Activated T-helper 1 cell treated with anti-CD3 and anti-CD28 coated beads, Interleukin-12 subunit alpha, Interleukin-12 subunit beta, Interleukin-2, Interleukin-4 antibody, amounts not matched to agents 30 ng/mL and 10 ng/mL and 1 ng/mL, durations not matched to agents 14 hours and 24 hours and 36 hours (primary cell): ENCODE measurements around the gene C16orf74. TPM values are rescaled to one million over a fixed set of nuclear protein-coding genes. Genes with fewer than 3 reads are reported as not detected.

ENCODE experiments used
- DNase-seq: peaks from one replicate; pipeline ENCODE4 v3.0.0; 2021; ENCODE audit warnings: low spot score
- H3K27ac Mint-ChIP-seq: one replicate; pipeline ENCODE4 v1.8.0; 2021; ENCODE audit warnings: mild to moderate bottlenecking, mixed read lengths
- H3K27me3 Mint-ChIP-seq: one replicate; pipeline ENCODE4 v1.8.0; 2022; ENCODE audit warnings: mild to moderate bottlenecking, moderate library complexity, mixed read lengths; ENCODE audit not compliant: insufficient read depth
- H3K36me3 Mint-ChIP-seq: one replicate; pipeline ENCODE4 v1.8.0; 2021; ENCODE audit warnings: low read depth, mixed read lengths
- H3K4me1 Mint-ChIP-seq: one replicate; pipeline ENCODE4 v1.8.0; 2021; ENCODE audit warnings: low read depth, mixed read lengths
- H3K4me3 Mint-ChIP-seq: one replicate; pipeline ENCODE4 v1.8.0; 2021; ENCODE audit warnings: mild to moderate bottlenecking, moderate library complexity, mixed read lengths
- H3K9me3 Mint-ChIP-seq: one replicate; pipeline ENCODE4 v1.8.0; 2021; ENCODE audit warnings: mixed read lengths
- intact Hi-C: fragments of 100-400 bp; cut with micrococcal nuclease; formaldehyde crosslinking; loops from one replicate; pipeline ENCODE4 v1.15.1; 2024
- total RNA-seq: library from RNA; stranded (reverse); gene quantifications from 2 replicates; pipeline ENCODE4 v1.2.3, GENCODE V29; 2022

Gene C16orf74
- total RNA-seq, 1 donor from 2014 or later, result not detected

GRCh38 chr16:85689285-85689949, 61.5 kb downstream of the C16orf74 start:
- H3K27me3 Mint-ChIP-seq, result peaks cover 7% of the 10 kb centered on the region
- no peak for DNase-seq
- peaks cover 8% of the 10 kb centered on the region for H3K4me1 Mint-ChIP-seq
- H3K36me3 Mint-ChIP-seq, result peaks cover 7% of the 10 kb centered on the region
- H3K4me3 Mint-ChIP-seq, result peak overlapping the region; percentile 76
- no peaks in the 10 kb centered on the region for H3K9me3 Mint-ChIP-seq
- intact Hi-C loops, result loop anchor here (1.0 to 5.0 kb wide), 4 partner anchors 79 to 382 kb away; partner anchors contain the start of genes COX4I1 and EMC8
- no peak overlapping the region for H3K27ac Mint-ChIP-seq

GRCh38 chr16:85688586-85689284, 62.2 kb downstream of the C16orf74 start, which contains the start of gene GINS2:
GINS2 (minus strand) TSS chr16:85688954; CDS start chr16:85688898, 56 bp downstream.
- H3K27me3 Mint-ChIP-seq, result peaks cover 7% of the 10 kb centered on the region
- H3K9me3 Mint-ChIP-seq, result no peaks in the 10 kb centered on the region
- peak within 1 kb of the TSS; percentile 86 for H3K4me3 Mint-ChIP-seq
- peak within 1 kb of the TSS; percentile 86 for H3K27ac Mint-ChIP-seq
- peaks cover 8% of the 10 kb centered on the region for H3K36me3 Mint-ChIP-seq
- peaks cover 8% of the 10 kb centered on the region for H3K4me1 Mint-ChIP-seq
- peak; percentile 89 for DNase-seq
- intact Hi-C loops, result loop anchor here (1.0 to 5.0 kb wide), 4 partner anchors 78 to 381 kb away; partner anchors contain the start of genes COX4I1 and EMC8

GRCh38 chr16:85687651-85688471, 63.0 kb downstream of the C16orf74 start:
- intact Hi-C loops, result loop anchor here (2.0 to 5.0 kb wide), 2 partner anchors 77 to 381 kb away; no protein-coding TSS in a partner anchor
- Mint-ChIP-seq H3K36me3 (peaks cover 16% of the 10 kb centered on the region), H3K4me3 (peak overlapping the region; percentile 86), H3K27me3 (peaks cover 7% of the 10 kb centered on the region), H3K9me3 (no peaks in the 10 kb centered on the region), H3K4me1 (peaks cover 16% of the 10 kb centered on the region), H3K27ac (peak overlapping the region; percentile 86)
- no peak for DNase-seq

- Mint-ChIP-seq H3K4me3 (peak overlapping the region; percentile 86), H3K27me3 (peaks cover 7% of the 10 kb centered on the region), H3K27ac (peak overlapping the region; percentile 67), H3K4me1 (peaks cover 18% of the 10 kb centered on the region), H3K36me3 (peaks cover 18% of the 10 kb centered on the region), H3K9me3 (no peaks in the 10 kb centered on the region)
- intact Hi-C loops, result loop anchor here (5.0 kb wide), 1 partner anchor 380 kb away; no protein-coding TSS in a partner anchor
- no peak for DNase-seq
Observed at GRCh38 chr16:85686912-85687591, 63.8 kb downstream of the C16orf74 start.

GRCh38 chr16:85685251-85685650, 65.6 kb downstream of the C16orf74 start:
- Mint-ChIP-seq H3K4me3 (no peak overlapping the region), H3K27ac (no peak overlapping the region), H3K36me3 (peaks cover 25% of the 10 kb centered on the region), H3K9me3 (no peaks in the 10 kb centered on the region), H3K4me1 (peaks cover 23% of the 10 kb centered on the region), H3K27me3 (no peaks in the 10 kb centered on the region)
- intact Hi-C loops, result loop anchor here (5.0 kb wide), 1 partner anchor 378 kb away; no protein-coding TSS in a partner anchor
- DNase-seq, result no peak

GRCh38 chr16:85683363-85683762, 67.5 kb downstream of the C16orf74 start:
- Mint-ChIP-seq H3K36me3 (peaks cover 30% of the 10 kb centered on the region), H3K27me3 (no peaks in the 10 kb centered on the region), H3K27ac (no peak overlapping the region), H3K9me3 (no peaks in the 10 kb centered on the region), H3K4me3 (no peak overlapping the region), H3K4me1 (peaks cover 24% of the 10 kb centered on the region)
- intact Hi-C loops, result no loop called here
- no peak for DNase-seq

- Mint-ChIP-seq H3K36me3 (peaks cover 31% of the 10 kb centered on the region), H3K27ac (no peak overlapping the region)
- intact Hi-C loops, result no loop called here
Observed at GRCh38 chr16:85682516-85682915, 68.4 kb downstream of the C16orf74 start.

GRCh38 chr16:85681255-85681654, 69.6 kb downstream of the C16orf74 start:
- intact Hi-C loops, result no loop called here
- no peaks in the 10 kb centered on the region for H3K9me3 Mint-ChIP-seq
- no peaks in the 10 kb centered on the region for H3K27me3 Mint-ChIP-seq
- no peak overlapping the region for H3K4me3 Mint-ChIP-seq
- H3K4me1 Mint-ChIP-seq, result peaks cover 16% of the 10 kb centered on the region
- DNase-seq, result no peak
- H3K36me3 Mint-ChIP-seq, result peaks cover 30% of the 10 kb centered on the region
- H3K27ac Mint-ChIP-seq, result no peak overlapping the region

More at GRCh38 chr16:85682516-85682915, 68.4 kb downstream of the C16orf74 start:
- Mint-ChIP-seq H3K27me3 (no peaks in the 10 kb centered on the region), H3K4me1 (peaks cover 22% of the 10 kb centered on the region), H3K4me3 (no peak overlapping the region), H3K9me3 (no peaks in the 10 kb centered on the region)
- no peak for DNase-seq

- H3K4me1 Mint-ChIP-seq, result peaks cover 19% of the 10 kb centered on the region
- intact Hi-C loops, result no loop called here
- H3K4me3 Mint-ChIP-seq, result no peak overlapping the region
- no peak for DNase-seq
- no peaks in the 10 kb centered on the region for H3K9me3 Mint-ChIP-seq
- peaks cover 29% of the 10 kb centered on the region for H3K36me3 Mint-ChIP-seq
- no peaks in the 10 kb centered on the region for H3K27me3 Mint-ChIP-seq
- H3K27ac Mint-ChIP-seq, result no peak overlapping the region
Observed at GRCh38 chr16:85680352-85680944, 70.4 kb downstream of the C16orf74 start.

GRCh38 chr16:85679870-85680269, 71.0 kb downstream of the C16orf74 start:
- H3K4me3 Mint-ChIP-seq, result no peak overlapping the region
- peak overlapping the region; percentile 9 for H3K27ac Mint-ChIP-seq
- no peaks in the 10 kb centered on the region for H3K27me3 Mint-ChIP-seq
- peaks cover 25% of the 10 kb centered on the region for H3K4me1 Mint-ChIP-seq
- no peaks in the 10 kb centered on the region for H3K9me3 Mint-ChIP-seq
- H3K36me3 Mint-ChIP-seq, result peaks cover 33% of the 10 kb centered on the region
- intact Hi-C loops, result no loop called here
- no peak for DNase-seq

GRCh38 chr16:85678821-85679220, 72.1 kb downstream of the C16orf74 start:
- Mint-ChIP-seq H3K27ac (no peak overlapping the region), H3K36me3 (peaks cover 36% of the 10 kb centered on the region), H3K9me3 (no peaks in the 10 kb centered on the region), H3K4me1 (peaks cover 29% of the 10 kb centered on the region), H3K4me3 (no peak overlapping the region), H3K27me3 (no peaks in the 10 kb centered on the region)
- DNase-seq, result no peak
- intact Hi-C loops, result no loop called here

GRCh38 chr16:85678016-85678415, 72.9 kb downstream of the C16orf74 start:
- Mint-ChIP-seq H3K27me3 (no peaks in the 10 kb centered on the region), H3K36me3 (peaks cover 32% of the 10 kb centered on the region), H3K9me3 (no peaks in the 10 kb centered on the region), H3K27ac (no peak overlapping the region), H3K4me3 (no peak overlapping the region), H3K4me1 (peaks cover 22% of the 10 kb centered on the region)
- intact Hi-C loops, result no loop called here
- no peak for DNase-seq
